Panc1 (cell line): Measurements from ENCODE around the gene ACP4.

ENCODE experiments used
- CTCF ChIP-seq: fragments of 450-650 bp; IDR thresholded peaks from 2 replicates; pipeline ENCODE4 v1.5.1; 2017; ENCODE audit warnings: mild to moderate bottlenecking
- REST ChIP-seq, 2 experiments: IDR thresholded peaks; 2 replicates each; pipeline ENCODE4 v1.6.1; 2011 to 2012; ENCODE audit warnings: low read depth in 2 of 2, control low read depth in 1 of 2, low read length in 1 of 2, mild to moderate bottlenecking in 1 of 2, moderate library complexity in 1 of 2; ENCODE audit not compliant: insufficient read depth in 1 of 2
- SIN3A ChIP-seq: IDR thresholded peaks from 2 replicates; pipeline ENCODE4 v1.6.1; 2012; ENCODE audit warnings: low read depth, mild to moderate bottlenecking, low read length, moderate library complexity, borderline replicate concordance; ENCODE audit not compliant: insufficient read depth

DNA sequence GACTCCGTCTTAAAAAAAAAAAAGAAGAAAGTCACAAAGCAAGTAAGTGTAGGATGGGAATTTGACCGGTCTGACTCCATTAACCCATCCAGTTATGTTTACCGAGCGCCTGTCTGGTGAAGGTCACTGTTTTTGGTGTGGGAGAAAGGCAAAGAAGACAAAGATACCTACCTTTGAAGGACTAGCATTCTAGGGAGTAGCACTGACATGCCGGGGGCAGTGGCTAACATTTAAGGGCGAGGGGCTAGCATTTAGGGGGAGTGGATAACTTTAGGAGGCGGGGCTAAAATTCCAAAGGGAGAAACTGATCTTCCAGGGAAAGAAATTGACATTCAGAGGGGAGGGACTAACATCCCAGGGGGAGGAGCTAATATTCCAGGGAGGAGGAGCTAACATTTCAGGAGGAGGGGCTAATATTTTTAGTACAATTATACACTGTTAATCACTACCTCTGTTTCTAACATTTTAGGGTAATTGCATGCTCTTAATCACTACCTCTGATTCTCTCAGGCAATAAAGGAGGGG is 11.2 kb upstream of the ACP4 start:
- no peak for TF ChIP-seq CTCF
- no peak for TF ChIP-seq REST (IDR thresholded peaks at IDR 0.05; ENCODE audit: insufficient read depth in 1 of 2, low read depth in 2 of 2, low read length in 1 of 2)
- TF ChIP-seq SIN3A: no peak
